ENCODE data around the gene LTBP4.

The LTBP4 gene

DNA sequence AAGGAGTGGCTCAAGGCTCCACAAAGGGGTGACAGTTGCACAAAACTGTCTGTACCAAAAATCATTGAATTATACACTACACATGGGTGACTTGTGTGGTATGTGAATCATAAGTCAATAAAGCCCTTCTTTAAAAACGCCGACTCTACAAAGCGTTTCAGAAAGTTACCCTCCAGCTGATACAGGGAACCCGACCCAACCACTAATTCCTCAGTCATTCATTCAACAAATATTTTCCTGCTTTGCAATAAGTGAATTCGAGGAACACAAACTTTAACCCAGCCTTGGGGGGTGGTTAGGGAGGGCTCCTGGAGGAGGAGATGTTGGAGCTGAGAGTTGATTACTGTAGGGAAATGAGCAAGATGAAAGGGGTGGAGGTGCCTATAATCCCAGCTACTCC is 32.0 kb downstream of the LTBP4 start:
- TF ChIP-seq, protein P1, sequence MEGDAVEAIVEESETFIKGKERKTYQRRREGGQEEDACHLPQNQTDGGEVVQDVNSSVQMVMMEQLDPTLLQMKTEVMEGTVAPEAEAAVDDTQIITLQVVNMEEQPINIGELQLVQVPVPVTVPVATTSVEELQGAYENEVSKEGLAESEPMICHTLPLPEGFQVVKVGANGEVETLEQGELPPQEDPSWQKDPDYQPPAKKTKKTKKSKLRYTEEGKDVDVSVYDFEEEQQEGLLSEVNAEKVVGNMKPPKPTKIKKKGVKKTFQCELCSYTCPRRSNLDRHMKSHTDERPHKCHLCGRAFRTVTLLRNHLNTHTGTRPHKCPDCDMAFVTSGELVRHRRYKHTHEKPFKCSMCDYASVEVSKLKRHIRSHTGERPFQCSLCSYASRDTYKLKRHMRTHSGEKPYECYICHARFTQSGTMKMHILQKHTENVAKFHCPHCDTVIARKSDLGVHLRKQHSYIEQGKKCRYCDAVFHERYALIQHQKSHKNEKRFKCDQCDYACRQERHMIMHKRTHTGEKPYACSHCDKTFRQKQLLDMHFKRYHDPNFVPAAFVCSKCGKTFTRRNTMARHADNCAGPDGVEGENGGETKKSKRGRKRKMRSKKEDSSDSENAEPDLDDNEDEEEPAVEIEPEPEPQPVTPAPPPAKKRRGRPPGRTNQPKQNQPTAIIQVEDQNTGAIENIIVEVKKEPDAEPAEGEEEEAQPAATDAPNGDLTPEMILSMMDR (conservative IDR thresholded peaks at IDR 0.05; ENCODE audit: control insufficient read depth, insufficient read depth, low read depth, low read length) = no peak
- H3K4me3 ChIP-seq (ENCODE audit: control insufficient read depth, low read depth, low read length) = no peak overlapping the region
- peak; percentile 59 for DNase-seq (ENCODE audit: low read depth)

DNA sequence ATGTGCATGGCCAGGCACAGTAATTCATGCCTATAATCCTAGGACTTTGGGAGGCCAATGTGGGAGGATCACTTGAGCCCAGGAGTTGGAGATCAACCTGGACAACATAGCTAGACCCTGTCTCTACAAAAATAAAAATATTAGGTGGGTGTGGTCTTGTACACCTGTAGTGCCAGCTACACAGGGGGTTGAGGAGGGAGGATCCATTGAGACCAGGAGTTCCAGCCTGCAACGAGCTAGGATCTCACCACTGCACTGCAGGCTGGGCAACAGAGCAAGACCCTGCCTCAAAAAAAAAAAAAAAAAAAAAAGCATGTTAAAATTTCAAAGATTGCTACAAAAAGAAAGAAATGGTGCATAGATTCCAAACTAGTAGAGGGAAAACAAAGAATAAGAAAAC is 37.2 kb downstream of the LTBP4 start:
- no peak for DNase-seq (ENCODE audit: low read depth)
- TF ChIP-seq, protein P1 (conservative IDR thresholded peaks at IDR 0.05; ENCODE audit: control insufficient read depth, insufficient read depth, low read depth, low read length) = no peak
- H3K4me3 ChIP-seq (ENCODE audit: control insufficient read depth, low read depth, low read length) = no peak overlapping the region

DNA sequence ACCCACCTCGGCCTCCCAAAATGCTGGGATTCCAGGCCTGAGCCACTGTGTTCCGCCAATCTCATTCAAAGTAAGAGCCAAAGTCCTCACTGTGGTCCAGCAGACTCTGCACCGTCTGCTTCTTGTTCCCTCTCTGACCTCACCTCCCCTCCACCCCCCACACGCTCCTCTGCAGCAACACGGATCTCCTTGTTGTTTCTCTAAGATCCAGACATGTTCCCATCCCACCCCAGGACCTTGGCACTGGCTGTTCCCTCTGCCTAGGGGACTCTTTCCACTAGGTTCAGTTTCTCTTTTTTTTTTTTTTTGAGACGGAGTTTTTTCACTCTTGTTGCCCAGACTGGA is 38.4 kb downstream of the LTBP4 start:
- DNase-seq (ENCODE audit: low read depth) = no peak
- H3K4me3 ChIP-seq (ENCODE audit: control insufficient read depth, low read depth, low read length) = no peak overlapping the region
- TF ChIP-seq, protein P1 (conservative IDR thresholded peaks at IDR 0.05; ENCODE audit: control insufficient read depth, insufficient read depth, low read depth, low read length) = no peak

DNA sequence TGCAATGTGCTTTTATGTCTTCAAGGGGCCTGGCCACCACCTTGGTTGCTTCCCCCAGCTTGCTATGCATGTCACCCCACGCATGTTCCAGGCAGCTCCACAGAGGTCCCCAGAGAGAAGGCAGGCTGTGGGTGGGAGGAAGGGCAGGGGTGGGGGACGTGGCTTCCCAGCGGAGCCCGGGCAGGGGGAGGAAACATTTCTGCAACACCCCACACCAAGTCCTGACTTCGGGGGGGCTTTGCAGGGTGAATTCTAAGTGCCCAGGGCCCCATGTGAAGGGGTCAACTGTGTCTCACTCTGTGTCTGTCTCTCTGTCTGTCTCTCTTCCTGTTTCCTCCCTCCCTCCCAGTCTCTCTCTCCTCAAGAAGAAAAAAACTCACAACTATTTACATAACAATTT is 39.6 kb downstream of the LTBP4 start:
- no peak for DNase-seq (ENCODE audit: low read depth)
- H3K4me3 ChIP-seq (ENCODE audit: control insufficient read depth, low read depth, low read length) = no peak overlapping the region
- TF ChIP-seq, protein P1 (conservative IDR thresholded peaks at IDR 0.05; ENCODE audit: control insufficient read depth, insufficient read depth, low read depth, low read length) = no peak

DNA sequence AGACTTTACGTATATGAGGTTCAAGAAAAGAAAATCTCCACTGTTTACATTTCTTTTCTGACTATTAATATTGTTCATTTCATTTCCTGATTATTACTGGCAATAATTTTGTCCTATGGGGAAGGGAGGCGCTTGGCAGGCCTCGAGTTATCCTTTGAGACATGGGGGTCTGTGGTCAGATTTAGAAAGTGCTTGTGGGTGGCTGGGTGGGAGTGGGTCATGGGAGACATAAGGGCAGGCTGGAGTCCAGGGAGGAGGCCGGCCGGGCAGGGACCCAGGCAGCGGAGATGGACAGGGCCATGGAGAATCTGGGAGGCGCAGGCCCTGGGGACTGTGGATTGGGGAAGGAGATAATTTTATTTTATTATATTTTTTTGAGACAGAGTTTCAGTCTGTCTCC is 40.1 kb downstream of the LTBP4 start:
- TF ChIP-seq, protein P1 (conservative IDR thresholded peaks at IDR 0.05; ENCODE audit: control insufficient read depth, insufficient read depth, low read depth, low read length) = no peak
- no peak overlapping the region for H3K4me3 ChIP-seq (ENCODE audit: control insufficient read depth, low read depth, low read length)
- no peak for DNase-seq (ENCODE audit: low read depth)

DNA sequence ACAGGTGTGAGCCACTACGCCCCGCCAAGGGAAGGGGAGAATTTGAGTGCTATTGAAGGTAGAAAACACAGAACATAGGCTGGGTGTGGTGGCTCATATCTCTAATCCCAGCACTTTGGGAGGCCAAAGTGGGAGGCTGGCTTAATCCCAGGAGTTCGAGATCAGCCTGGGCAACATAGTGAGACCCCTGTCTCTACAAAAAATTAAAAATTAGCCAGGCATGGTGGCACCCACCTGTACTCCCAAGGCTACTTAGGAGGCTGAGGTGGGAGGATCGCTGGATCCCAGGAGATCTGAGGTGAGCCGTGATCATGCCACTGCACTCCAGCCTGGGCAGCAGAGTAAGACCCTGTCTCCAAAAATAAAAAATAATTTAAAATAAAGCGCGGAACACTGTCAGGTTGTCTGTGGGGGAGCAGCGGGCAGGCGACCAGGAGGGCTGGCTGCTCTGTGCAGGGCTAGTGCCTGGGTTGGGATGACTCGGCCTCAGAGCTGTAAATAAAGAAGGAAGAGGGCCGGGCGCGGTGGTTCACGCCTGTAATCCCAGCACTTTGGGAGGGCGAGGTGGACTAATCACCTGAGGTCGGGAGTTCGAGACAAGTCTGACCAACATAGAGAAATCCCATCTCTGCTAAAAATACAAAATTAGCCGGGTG is 41.0 kb downstream of the LTBP4 start:
- DNase-seq (ENCODE audit: low read depth) = no peak
- TF ChIP-seq, protein P1 (conservative IDR thresholded peaks at IDR 0.05; ENCODE audit: control insufficient read depth, insufficient read depth, low read depth, low read length) = no peak
- H3K4me3 ChIP-seq (ENCODE audit: control insufficient read depth, low read depth, low read length) = no peak overlapping the region
